GM18505 (cell line): ENCODE results near the gene ASB18.

Experiments
- ATAC-seq: cut with Tn5 transposase; IDR thresholded peaks from one replicate; pipeline ENCODE4 v1.9.1; 2021; ENCODE audit not compliant: unreplicated experiment
- POLR2A ChIP-seq: IDR thresholded peaks from 4 replicates; pipeline ENCODE4 v1.6.1; 2011; ENCODE audit warnings: borderline replicate concordance; ENCODE audit not compliant: insufficient read depth, insufficient read length; ENCODE audit errors: extremely low read depth

ASB18 gene

DNA sequence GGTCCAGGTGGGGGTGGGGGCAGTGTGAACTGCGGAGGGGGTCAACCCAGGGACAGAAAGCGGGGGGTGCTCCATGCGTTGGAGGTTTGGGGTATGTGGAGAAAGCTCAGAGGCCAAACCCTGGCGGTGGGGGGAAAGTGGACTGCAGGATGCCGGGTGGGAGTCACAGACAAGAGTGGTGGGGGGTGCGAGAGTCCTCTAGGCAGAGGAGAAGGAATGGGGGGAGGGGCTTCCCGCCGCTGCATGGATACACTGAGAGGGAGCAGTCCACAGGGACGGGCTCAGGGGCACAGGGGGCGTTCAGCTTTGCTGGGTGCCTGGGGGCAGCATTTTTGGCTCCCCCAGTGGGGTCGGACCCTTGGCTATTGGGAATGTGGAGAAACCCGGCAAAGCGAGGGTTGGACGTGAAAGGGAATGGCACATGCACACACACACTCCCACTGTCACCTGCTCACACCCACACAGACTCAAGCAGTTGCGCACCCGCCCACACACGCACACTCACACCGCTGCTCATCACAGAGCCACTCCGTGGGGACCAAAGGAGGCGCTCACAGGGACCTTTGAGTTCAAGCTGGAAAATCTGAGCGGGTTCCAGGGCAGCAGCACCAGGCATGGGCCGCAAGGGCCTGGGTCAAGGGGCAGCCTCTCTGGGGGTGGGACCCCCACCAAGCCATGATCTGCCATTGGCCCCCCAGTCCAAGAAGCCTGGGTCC lies 103.7 kb downstream of the ASB18 start:
- no peak for ATAC-seq
- TF ChIP-seq POLR2A, result no peak

DNA sequence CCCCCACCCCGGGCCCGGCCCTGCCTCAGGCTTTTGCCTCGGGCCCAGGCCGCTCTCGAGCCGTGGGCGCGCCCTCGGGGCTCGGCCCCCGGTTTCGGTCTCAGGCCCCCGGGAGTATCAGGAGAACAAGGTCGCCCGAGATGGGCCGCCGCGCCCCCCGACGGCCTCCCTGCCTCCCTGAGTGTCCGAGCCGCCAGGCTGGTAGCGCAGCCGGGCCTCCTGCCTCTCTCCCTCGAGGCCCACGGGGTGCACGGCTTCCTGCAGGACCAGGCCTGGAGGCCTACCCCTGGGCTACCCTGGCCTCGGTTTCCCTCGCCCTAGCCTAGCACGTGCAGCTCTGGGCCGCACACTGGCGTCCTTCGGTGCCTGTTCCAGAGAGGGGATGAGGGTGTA lies 104.4 kb downstream of the ASB18 start:
- no peak for ATAC-seq
- no peak for TF ChIP-seq POLR2A

DNA sequence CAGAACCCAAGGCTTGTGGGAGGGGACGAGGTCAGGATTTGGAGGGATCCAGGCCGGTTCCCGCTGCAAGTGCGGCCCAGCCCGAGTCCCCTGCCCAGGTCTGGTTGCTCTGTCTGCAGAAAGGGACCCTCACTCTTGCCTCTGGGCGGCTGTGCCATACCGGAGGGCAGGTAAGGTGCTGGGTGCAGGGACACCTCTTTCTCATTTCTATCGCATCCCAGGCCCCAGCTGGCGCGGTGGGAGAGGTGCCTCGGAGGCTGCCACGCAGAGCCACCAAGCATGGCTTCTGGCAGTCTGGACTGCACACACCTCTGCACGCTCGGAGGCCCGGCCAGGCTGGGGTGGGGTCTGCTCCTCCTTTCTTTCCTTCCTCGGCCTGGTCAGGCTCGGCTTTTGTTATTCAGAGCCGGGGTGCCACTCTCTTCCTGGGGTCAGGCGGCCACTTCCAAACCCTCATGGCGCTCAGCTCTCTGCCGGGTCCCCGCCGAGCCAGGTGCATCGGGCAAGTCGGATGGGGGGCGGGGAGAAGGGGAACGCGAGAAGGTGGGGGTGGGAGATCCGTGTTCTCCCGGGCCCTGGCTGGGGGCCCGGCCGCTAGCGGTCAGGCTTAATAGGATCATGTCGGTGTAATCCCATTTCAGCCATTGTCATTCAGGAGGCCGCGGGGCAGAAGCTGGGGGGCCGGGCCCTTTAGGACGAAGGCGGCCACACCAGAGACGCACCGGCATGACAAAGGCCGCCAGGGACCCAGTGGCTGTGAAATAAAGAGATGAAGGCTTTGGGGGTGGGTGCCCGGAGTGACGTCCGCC lies 105.0 kb downstream of the ASB18 start:
- no peak for ATAC-seq
- TF ChIP-seq POLR2A, result no peak

DNA sequence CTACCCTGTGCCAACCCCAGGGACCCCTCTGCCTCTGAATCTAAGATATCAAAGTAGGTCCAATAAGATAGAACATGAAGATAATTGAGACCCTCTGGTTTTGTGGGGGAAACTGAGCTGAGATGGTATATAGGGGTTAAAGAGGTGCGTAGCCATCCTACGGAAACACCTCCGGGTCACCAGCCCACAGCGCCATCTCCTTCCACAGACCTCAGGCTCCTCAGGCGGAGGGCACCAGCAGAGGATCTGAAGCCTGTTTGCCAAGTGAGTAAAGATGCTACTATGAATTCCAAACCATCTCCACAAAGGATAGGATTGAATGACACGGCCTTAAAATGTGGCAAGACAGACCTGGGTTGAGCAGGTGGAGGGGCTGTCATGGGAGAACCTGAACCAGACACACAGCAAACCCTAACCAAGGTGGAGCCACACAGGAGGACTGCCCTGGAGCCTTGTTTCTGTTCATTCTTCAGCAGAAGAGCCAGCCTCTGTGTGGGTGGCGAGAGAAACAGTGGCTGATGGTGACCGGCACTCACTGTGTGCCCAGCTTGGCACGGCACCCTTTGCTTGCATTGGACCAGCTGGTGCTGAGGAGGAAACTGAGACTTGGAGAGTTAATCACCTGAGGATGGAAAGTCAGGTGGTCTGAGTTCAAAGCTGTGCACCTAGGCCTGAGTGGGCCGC lies 106.2 kb downstream of the ASB18 start:
- no peak for TF ChIP-seq POLR2A
- no peak for ATAC-seq

DNA sequence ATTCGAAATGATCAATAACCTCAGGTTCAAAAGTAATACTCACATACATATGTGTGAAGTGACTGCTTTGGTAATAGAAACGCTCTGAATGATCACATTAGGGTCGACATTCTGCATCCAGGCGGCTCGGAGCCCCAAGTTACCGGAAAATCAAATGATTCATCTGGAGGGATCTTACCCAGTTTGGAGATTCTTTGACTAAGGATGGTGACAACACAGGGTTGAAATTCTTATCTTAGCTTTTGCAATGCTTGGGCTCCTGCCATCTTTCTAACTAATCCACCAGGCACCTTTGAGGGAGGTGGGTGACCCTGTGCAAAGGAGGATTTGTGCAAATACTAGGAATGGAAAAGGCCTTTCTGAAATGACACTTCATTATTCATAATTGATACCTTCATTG lies 106.8 kb downstream of the ASB18 start:
- ATAC-seq, result no peak
- TF ChIP-seq POLR2A, result no peak

DNA sequence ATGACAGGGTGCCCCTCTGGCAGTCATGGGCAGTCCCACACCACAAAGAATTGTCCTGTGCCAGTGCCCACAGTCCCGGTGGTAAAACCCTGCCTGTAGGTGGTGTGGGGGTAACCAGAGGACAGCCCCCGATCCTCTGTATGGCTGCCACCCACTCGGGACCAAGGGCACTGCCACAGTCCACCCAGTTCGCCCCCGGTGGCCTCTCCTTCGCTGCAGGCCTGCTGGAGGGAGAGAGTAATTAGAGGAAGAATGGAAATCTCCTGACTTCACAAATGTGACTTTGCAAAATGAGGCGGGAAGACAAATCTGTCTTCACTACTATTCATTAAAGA lies 107.4 kb downstream of the ASB18 start:
- no peak for TF ChIP-seq POLR2A

DNA sequence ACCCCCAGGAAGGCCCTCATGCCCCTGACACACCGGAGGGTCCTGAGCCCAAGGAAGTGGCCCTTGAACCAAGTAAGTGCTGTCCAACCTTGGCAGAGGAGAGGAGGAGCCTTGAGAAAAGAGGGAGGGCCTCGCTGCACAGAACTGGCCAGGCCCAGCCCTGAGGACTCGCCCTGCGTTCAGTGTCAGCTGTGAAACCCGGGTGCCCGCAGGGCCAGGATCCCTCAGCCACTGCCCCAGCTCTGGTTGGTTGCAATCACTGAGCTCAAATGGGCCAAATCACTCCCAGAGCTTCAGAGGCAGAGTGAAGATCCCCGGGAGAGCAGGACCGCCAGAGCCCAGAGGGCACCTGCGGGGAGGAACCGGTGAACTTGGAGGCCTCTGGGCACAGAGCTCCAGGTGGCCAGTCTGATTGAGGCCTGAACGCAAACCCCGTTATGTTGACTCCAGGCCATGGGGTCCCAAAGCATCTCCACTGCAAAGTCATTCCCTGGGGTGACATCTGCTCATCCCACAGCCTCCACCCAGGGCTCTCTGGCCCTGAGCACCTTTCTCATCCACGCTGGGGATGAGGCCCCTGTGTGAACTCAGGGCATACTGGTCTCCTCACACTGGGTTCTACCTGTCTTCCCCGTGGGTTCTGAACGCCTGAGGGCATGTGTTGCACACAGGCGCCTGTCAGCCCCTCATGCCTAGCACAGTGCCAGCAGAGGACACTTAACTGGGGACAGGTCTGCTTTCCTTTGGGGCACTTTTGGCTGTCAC lies 107.9 kb downstream of the ASB18 start:
- TF ChIP-seq POLR2A, result no peak
- ATAC-seq, result no peak

More for the DNA sequence above, 107.4 kb downstream of the ASB18 start:
- ATAC-seq, result no peak

DNA sequence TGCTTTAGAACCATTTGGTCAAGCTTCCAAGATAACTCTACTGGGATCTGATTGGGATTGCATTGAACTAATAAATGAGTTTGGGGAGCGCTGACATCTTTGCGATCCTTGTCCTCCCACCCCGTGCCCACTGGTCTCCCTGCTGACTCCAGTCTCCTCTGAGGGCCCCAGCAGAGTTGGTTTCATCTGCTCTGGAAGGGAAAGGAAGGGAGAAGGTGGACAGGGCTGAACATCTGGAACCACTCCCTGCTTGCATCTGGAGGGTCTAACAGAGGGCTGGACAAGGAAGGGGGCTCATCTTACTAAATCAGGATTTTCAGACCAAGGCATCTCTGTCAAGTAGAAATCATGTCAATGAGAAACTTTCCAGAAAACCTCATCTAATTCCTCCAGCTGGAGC lies 108.8 kb downstream of the ASB18 start:
- no peak for TF ChIP-seq POLR2A
- ATAC-seq, result no peak

DNA sequence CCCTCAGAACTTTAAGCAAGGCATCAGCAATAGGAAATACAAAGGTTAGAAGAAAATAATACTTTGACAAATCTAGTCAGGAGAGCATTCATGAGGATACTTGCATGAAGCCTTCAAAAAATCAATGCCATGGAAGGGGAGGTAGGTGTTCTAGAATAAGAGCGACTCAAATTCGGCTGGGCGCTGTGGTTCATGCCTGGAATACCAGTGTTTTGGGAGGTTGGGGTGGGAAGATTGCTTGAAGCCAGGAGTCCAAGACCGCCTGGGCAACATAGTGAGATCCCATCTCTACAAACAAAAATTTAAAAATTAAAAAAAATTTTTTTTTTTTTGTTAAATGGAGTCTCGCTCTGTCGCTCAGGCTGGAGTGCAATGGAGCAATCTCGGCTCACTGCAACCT lies 117.8 kb downstream of the ASB18 start:
- no peak for TF ChIP-seq POLR2A
- ATAC-seq, result no peak

DNA sequence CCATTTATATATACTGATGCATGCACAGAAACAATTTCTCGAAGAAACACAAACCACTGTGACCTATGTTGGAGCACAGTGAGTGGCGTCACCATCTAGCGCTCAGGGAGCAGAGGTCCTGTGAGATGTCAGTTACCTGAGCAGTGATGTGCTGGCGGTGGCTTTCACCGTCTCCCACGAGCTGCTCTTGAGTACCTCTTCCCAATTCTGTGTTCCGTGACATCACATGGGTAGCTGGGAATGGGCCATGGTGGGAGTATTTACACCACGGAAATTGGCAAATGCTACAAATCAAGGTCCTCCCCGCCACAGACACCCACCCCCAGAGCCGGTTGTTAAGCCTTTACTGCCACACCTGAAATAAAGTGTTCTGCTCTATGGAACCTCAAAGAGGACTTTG lies 120.4 kb downstream of the ASB18 start:
- TF ChIP-seq POLR2A, result no peak
- no peak for ATAC-seq
